DND-41 (cell line): ENCODE results near the gene KCNJ1.

Source experiments
- ATAC-seq: fragments of 200-7000 bp; cut with Tn5 transposase; 3 replicates; pipeline ENCODE4 v1.9.1; 2021; ENCODE audit warnings: low read depth; ENCODE audit not compliant: insufficient read depth
- DNase-seq: peaks from one replicate; pipeline ENCODE4 v3.0.0-alpha.2; 2020
- H2AFZ ChIP-seq: 2 replicates; pipeline ENCODE4 v1.6.0; 2012; ENCODE audit warnings: low read depth, low read length
- H3K27ac ChIP-seq: 2 replicates; pipeline ENCODE4 v1.5.1; 2012; ENCODE audit warnings: low read length, inconsistent platforms
- H3K27me3 ChIP-seq: fragments of 200-600 bp; sonication (generic); 2 replicates; pipeline ENCODE4 v1.6.0; 2012; ENCODE audit warnings: low read length, mild to moderate bottlenecking, inconsistent platforms; ENCODE audit not compliant: insufficient read depth, poor library complexity
- H3K36me3 ChIP-seq: 2 replicates; pipeline ENCODE4 v1.5.1; 2012; ENCODE audit warnings: low read length, inconsistent platforms; ENCODE audit not compliant: insufficient read depth
- H3K4me1 ChIP-seq: 2 replicates; pipeline ENCODE4 v1.5.1; 2012; ENCODE audit warnings: mild to moderate bottlenecking, low read length; ENCODE audit not compliant: insufficient read depth
- H3K4me2 ChIP-seq: 2 replicates; pipeline ENCODE4 v1.6.0; 2012; ENCODE audit warnings: mild to moderate bottlenecking, moderate library complexity, low read length, inconsistent platforms; ENCODE audit not compliant: insufficient read depth
- H3K4me3 ChIP-seq, 2 experiments: fragments of 200-600 bp in 1 of 2; shearing (Covaris generic) in 1 of 2; 2 replicates each; pipeline ENCODE4 v1.5.1; 2012 to 2016; ENCODE audit warnings: inconsistent platforms in 2 of 2, low read length in 2 of 2, mild to moderate bottlenecking in 2 of 2, low read depth in 1 of 2, moderate library complexity in 1 of 2
- H3K79me2 ChIP-seq: 2 replicates; pipeline ENCODE4 v1.6.0; 2012; ENCODE audit warnings: low read length, inconsistent platforms; ENCODE audit not compliant: insufficient read depth
- H3K9ac ChIP-seq: 2 replicates; pipeline ENCODE4 v1.6.0; 2012; ENCODE audit warnings: low read depth, mild to moderate bottlenecking, inconsistent platforms, low read length, moderate library complexity
- H3K9me3 ChIP-seq: 2 replicates; pipeline ENCODE4 v1.5.1; 2012; ENCODE audit warnings: low read length, moderate library complexity, mild to moderate bottlenecking, inconsistent platforms; ENCODE audit not compliant: insufficient read depth, severe bottlenecking
- H4K20me1 ChIP-seq: 2 replicates; pipeline ENCODE4 v1.6.0; 2012; ENCODE audit warnings: low read length; ENCODE audit not compliant: insufficient read depth
- EZH2 ChIP-seq: IDR thresholded peaks from 3 replicates; pipeline ENCODE4 v1.6.1; 2012; ENCODE audit warnings: borderline replicate concordance, low read depth, mild to moderate bottlenecking, moderate library complexity, low read length, inconsistent platforms; ENCODE audit not compliant: severe bottlenecking
- TF ChIP-seq, protein P1 (sequence below): IDR thresholded peaks from 2 replicates; pipeline ENCODE4 v1.5.1; 2012; ENCODE audit warnings: borderline replicate concordance, low read length, moderate library complexity, mild to moderate bottlenecking; ENCODE audit not compliant: poor library complexity, severe bottlenecking; ENCODE audit errors: extremely low read depth

Gene KCNJ1

DNA sequence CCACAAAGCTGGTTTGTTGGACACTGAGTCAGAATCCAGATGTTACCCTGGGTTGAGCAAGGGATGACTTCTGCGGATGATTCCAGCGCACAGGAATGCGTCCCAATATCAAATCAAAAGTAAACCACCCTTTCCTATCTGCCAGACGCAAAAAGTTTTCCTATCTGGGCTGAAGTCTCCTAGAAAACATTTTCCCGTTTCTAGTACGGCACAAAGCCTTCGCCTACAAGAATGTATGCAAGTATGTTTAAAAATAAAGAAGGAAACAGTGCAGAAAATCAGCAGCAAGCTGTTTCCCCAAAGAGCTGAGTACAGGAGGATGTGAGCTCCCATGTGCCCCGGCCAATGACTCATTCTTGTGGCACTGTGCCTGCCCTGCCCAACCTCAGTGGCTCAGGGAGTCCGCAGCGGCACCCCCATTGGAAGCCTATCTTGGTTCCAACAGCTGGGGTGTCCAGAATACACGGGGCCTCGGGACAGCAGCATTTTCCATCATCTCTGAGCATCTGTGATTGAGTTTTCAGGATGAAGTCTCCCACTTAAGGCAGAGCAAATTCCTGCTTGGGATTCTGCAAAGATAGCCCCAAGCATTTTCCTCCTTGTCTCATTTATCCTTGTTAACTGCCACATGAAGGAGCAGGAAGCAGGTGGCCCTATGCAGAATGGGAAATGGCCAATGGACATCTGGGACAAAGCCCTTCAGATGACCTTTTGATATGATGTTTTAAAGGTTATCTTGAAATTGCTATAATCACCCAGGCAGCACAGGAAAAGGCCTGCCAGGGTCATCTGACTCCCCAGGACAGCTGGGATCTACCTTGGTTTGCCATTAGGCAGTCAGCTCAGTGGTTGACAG is 41.5 kb upstream of the KCNJ1 start:
- no peak for TF ChIP-seq EZH2
- TF ChIP-seq, protein P1, sequence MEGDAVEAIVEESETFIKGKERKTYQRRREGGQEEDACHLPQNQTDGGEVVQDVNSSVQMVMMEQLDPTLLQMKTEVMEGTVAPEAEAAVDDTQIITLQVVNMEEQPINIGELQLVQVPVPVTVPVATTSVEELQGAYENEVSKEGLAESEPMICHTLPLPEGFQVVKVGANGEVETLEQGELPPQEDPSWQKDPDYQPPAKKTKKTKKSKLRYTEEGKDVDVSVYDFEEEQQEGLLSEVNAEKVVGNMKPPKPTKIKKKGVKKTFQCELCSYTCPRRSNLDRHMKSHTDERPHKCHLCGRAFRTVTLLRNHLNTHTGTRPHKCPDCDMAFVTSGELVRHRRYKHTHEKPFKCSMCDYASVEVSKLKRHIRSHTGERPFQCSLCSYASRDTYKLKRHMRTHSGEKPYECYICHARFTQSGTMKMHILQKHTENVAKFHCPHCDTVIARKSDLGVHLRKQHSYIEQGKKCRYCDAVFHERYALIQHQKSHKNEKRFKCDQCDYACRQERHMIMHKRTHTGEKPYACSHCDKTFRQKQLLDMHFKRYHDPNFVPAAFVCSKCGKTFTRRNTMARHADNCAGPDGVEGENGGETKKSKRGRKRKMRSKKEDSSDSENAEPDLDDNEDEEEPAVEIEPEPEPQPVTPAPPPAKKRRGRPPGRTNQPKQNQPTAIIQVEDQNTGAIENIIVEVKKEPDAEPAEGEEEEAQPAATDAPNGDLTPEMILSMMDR: no peak
- Histone ChIP-seq H3K4me1 (no peaks in the 10 kb centered on the region), H3K9me3 (no peaks in the 10 kb centered on the region), H2AFZ (no peak overlapping the region), H3K9ac (no peak overlapping the region), H3K79me2 (no peaks in the 10 kb centered on the region), H3K4me2 (no peak overlapping the region), H3K4me3 (no peak overlapping the region), H3K27me3 (peaks cover 33% of the 10 kb centered on the region), H3K27ac (no peak overlapping the region), H4K20me1 (no peaks in the 10 kb centered on the region), H3K36me3 (no peaks in the 10 kb centered on the region)
- DNase-seq (no peak), ATAC-seq (no peak)

DNA sequence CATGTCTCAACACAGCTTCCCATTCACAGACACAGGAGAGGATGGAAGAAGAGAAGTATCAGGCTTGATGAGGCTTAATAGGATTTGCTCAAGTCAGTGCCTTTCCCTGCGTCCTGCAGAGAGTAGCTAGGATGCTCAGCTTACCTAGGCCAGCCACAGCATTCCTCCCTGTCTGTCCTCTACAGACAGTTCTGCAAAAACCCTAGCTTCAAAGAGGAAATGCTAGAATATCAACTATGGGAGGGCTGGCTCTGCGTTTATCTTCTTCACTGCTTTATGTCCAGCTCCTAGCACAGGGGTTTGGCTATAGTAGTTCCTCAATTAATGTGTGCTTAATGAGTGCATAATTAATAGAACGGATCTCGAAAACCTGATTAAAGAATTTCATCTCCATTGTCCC is 40.5 kb upstream of the KCNJ1 start:
- Histone ChIP-seq H4K20me1 (no peaks in the 10 kb centered on the region), H3K27ac (no peak overlapping the region), H3K9me3 (no peaks in the 10 kb centered on the region), H3K36me3 (no peaks in the 10 kb centered on the region), H3K4me2 (no peak overlapping the region), H3K4me1 (no peaks in the 10 kb centered on the region), H3K4me3 (no peak overlapping the region), H3K79me2 (no peaks in the 10 kb centered on the region), H3K9ac (no peak overlapping the region), H2AFZ (no peak overlapping the region), H3K27me3 (peaks cover 44% of the 10 kb centered on the region)
- no peak for TF ChIP-seq EZH2
- TF ChIP-seq, protein P1: no peak
- DNase-seq: no peak
- ATAC-seq: no peak

DNA sequence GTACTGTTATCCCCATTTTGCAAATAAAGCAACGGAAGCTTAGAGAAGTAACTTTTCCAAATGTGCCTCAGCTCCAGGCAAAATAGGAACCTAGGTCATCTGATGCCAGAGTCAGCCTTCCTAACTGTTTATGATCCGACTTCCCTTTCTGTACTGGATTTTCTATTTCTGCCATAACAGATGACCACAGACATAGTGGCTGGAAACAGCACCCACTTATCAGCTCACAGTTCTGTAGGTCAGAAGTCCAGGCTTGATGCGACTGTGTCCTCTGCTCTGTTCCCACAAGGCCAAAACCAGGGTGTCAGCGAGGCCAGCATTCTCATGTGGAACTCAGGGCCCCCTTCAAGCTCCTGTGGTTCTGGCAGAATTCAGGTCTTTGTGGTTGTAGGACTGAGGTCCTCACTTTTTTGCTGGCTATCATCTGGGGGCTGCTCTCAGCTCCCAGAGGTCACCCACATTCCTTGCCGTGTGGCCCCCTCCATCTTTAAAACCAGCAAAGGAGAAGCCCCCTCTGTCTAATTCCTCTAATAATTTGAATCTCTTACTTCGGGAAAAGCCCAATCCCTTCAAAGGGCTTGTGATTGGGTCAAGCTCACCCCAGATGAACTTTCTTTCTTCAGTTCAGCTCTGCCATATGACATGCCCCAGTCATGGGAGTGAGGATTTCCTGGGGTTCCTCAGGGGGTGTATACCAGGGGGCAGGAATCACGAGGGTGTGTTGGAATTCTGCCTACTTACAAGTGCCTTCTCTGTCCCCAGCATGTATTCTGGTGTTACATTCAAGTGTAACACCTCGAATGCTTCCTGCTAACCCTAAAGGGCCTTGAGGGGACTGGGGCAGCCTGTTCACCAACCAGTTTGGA is 39.3 kb upstream of the KCNJ1 start:
- H4K20me1 ChIP-seq: no peaks in the 10 kb centered on the region
- no peak overlapping the region for H2AFZ ChIP-seq
- no peaks in the 10 kb centered on the region for H3K79me2 ChIP-seq
- no peak overlapping the region for H3K4me2 ChIP-seq
- no peak overlapping the region for H3K4me3 ChIP-seq
- H3K4me1 ChIP-seq: no peaks in the 10 kb centered on the region
- DNase-seq (no peak), ATAC-seq (no peak)
- H3K9me3 ChIP-seq: no peaks in the 10 kb centered on the region
- H3K27ac ChIP-seq: no peak overlapping the region
- peaks cover 52% of the 10 kb centered on the region for H3K27me3 ChIP-seq
- TF ChIP-seq EZH2: no peak
- TF ChIP-seq, protein P1: no peak
- H3K9ac ChIP-seq: no peak overlapping the region
- H3K36me3 ChIP-seq: no peaks in the 10 kb centered on the region
